OCI-LY3 (cell line): Measurements from ENCODE around the gene SAMD13.

Source experiments
- H2AFZ ChIP-seq: fragments of 200-600, 300-600 bp; shearing (Covaris generic); 2 replicates; pipeline ENCODE4 v1.6.0; 2014; ENCODE audit warnings: antibody characterized with exemption, low read depth, low read length
- H3K27ac ChIP-seq: fragments of 200-600, 300-600 bp; sonication (generic); 2 replicates; pipeline ENCODE4 v1.5.1; 2014; ENCODE audit warnings: mild to moderate bottlenecking, low read length, moderate library complexity, mixed read lengths
- H3K27me3 ChIP-seq: fragments of 200-600, 300-600 bp; sonication (generic); 2 replicates; pipeline ENCODE4 v1.6.1; 2014; ENCODE audit warnings: low read depth, low read length, mixed read lengths
- H3K36me3 ChIP-seq: fragments of 200-600, 300-600 bp; sonication (generic); replicated peaks from 2 replicates; pipeline ENCODE3; 2014; ENCODE audit warnings: low read depth, low read length, mixed read lengths
- H3K4me1 ChIP-seq: fragments of 300-600, 200-600 bp; sonication (generic); 2 replicates; pipeline ENCODE4 v1.6.1; 2014; ENCODE audit warnings: low read length, mixed read lengths
- H3K4me2 ChIP-seq: fragments of 200-600, 300-600 bp; sonication (generic); 2 replicates; pipeline ENCODE4 v1.6.1; 2014; ENCODE audit warnings: low read length, mixed read lengths
- H3K4me3 ChIP-seq: fragments of 300-600, 200-600 bp; sonication (generic); 2 replicates; pipeline ENCODE4 v1.5.1; 2014; ENCODE audit warnings: antibody characterized with exemption, mild to moderate bottlenecking, low read length, moderate library complexity
- H3K79me2 ChIP-seq: fragments of 300-600, 200-600 bp; shearing (Covaris generic); 2 replicates; pipeline ENCODE4 v1.6.1; 2014; ENCODE audit warnings: mild to moderate bottlenecking, low read length, mixed read lengths
- H3K9ac ChIP-seq: fragments of 300-600, 200-600 bp; shearing (Covaris generic); 2 replicates; pipeline ENCODE4 v1.6.0; 2014; ENCODE audit warnings: mild to moderate bottlenecking, low read length, moderate library complexity
- H3K9me3 ChIP-seq: fragments of 200-600, 300-600 bp; shearing (Covaris generic); 2 replicates; pipeline ENCODE4 v1.6.1; 2014; ENCODE audit warnings: low read length, mixed read lengths; ENCODE audit not compliant: insufficient read depth
- H4K20me1 ChIP-seq: fragments of 200-600, 300-600 bp; sonication (generic); 2 replicates; pipeline ENCODE4 v1.6.1; 2016; ENCODE audit warnings: low read length, mixed read lengths; ENCODE audit not compliant: insufficient read depth
- EZH2phosphoT487 ChIP-seq: fragments of 200-600 bp; shearing (Covaris generic); IDR thresholded peaks from 2 replicates; pipeline ENCODE4 v1.6.1; 2018; ENCODE audit warnings: antibody characterized with exemption, mixed run types, low read depth
- TF ChIP-seq, protein P1 (sequence below): fragments of 200-600, 300-600 bp; sonication (generic); IDR thresholded peaks from 2 replicates; pipeline ENCODE4 v1.5.1; 2014; ENCODE audit warnings: antibody characterized with exemption, low read length, low read depth

Gene SAMD13

GRCh38 chr1:84311296-84311695, 9.8 kb downstream of the SAMD13 start:
- no peaks in the 10 kb centered on the region for H3K9me3 ChIP-seq
- H3K27ac ChIP-seq = no peak overlapping the region
- H3K4me1 ChIP-seq = no peaks in the 10 kb centered on the region
- no peaks in the 10 kb centered on the region for H4K20me1 ChIP-seq
- H2AFZ ChIP-seq = no peak overlapping the region
- no peaks in the 10 kb centered on the region for H3K27me3 ChIP-seq
- TF ChIP-seq EZH2phosphoT487 = no peak
- TF ChIP-seq, protein P1, sequence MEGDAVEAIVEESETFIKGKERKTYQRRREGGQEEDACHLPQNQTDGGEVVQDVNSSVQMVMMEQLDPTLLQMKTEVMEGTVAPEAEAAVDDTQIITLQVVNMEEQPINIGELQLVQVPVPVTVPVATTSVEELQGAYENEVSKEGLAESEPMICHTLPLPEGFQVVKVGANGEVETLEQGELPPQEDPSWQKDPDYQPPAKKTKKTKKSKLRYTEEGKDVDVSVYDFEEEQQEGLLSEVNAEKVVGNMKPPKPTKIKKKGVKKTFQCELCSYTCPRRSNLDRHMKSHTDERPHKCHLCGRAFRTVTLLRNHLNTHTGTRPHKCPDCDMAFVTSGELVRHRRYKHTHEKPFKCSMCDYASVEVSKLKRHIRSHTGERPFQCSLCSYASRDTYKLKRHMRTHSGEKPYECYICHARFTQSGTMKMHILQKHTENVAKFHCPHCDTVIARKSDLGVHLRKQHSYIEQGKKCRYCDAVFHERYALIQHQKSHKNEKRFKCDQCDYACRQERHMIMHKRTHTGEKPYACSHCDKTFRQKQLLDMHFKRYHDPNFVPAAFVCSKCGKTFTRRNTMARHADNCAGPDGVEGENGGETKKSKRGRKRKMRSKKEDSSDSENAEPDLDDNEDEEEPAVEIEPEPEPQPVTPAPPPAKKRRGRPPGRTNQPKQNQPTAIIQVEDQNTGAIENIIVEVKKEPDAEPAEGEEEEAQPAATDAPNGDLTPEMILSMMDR = no peak
- H3K4me3 ChIP-seq = no peak overlapping the region
- no peak overlapping the region for H3K4me2 ChIP-seq
- no peak overlapping the region for H3K9ac ChIP-seq
- no peaks in the 10 kb centered on the region for H3K36me3 ChIP-seq
- H3K79me2 ChIP-seq = no peaks in the 10 kb centered on the region

- Histone ChIP-seq H2AFZ (no peak overlapping the region), H3K27ac (no peak overlapping the region), H3K9ac (no peak overlapping the region), H3K27me3 (no peaks in the 10 kb centered on the region), H3K36me3 (no peaks in the 10 kb centered on the region), H3K4me3 (no peak overlapping the region), H3K79me2 (no peaks in the 10 kb centered on the region), H3K9me3 (no peaks in the 10 kb centered on the region), H4K20me1 (no peaks in the 10 kb centered on the region), H3K4me2 (no peak overlapping the region), H3K4me1 (no peaks in the 10 kb centered on the region)
- no peak for TF ChIP-seq EZH2phosphoT487
- TF ChIP-seq, protein P1 = no peak
Measured at GRCh38 chr1:84319662-84320061, 18.2 kb downstream of the SAMD13 start.

GRCh38 chr1:84327830-84328229, 26.3 kb downstream of the SAMD13 start:
- Histone ChIP-seq H3K4me2 (no peak overlapping the region), H3K9me3 (no peaks in the 10 kb centered on the region), H3K27me3 (no peaks in the 10 kb centered on the region), H3K79me2 (no peaks in the 10 kb centered on the region), H2AFZ (no peak overlapping the region), H4K20me1 (no peaks in the 10 kb centered on the region), H3K27ac (no peak overlapping the region), H3K4me3 (no peak overlapping the region), H3K4me1 (no peaks in the 10 kb centered on the region), H3K36me3 (no peaks in the 10 kb centered on the region), H3K9ac (no peak overlapping the region)
- no peak for TF ChIP-seq EZH2phosphoT487
- TF ChIP-seq, protein P1 = no peak

DNA sequence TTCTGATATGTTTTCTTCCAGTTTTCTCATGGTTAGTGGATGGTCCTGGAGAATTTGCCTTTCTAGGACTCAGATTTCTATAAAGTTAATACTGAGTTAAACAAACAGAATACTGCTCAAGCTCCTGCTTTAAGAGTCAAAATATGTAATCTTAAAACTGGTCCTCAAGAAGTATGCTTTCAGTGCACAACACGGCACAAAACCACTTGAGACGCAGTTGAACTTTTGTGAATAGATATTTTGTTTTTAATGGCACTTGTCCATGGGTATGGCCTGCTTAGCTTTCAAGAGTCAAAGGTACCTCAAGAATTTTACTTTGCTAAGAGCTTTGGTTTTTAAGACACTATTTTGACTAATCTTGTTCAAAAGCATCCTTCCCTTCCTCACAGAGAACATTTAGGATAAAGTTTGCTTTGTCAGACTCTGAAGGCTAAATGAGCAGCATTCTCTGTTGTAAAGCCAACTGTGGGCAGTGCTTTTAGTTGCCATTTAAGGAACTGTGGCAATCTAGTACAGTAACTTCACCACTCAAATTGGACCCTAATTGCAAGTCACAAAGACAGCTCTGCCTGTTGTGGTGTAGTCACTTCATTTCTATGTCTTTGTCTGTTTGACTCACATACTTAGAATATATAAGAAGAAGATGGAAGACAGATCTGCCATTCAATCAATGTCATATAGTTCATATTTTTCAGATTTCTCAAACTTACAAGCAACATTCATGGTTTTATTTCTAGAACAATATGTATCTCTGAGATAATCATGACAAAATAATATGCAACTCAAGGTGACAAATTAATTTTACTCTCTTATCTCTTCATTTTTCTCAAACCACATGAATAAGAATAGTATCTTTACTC, 28.8 kb downstream of the SAMD13 start:
- H3K36me3 ChIP-seq = no peaks in the 10 kb centered on the region
- no peak overlapping the region for H3K4me2 ChIP-seq
- H3K4me1 ChIP-seq = no peaks in the 10 kb centered on the region
- TF ChIP-seq, protein P1 = no peak
- TF ChIP-seq EZH2phosphoT487 = no peak
- H2AFZ ChIP-seq = no peak overlapping the region
- H3K9me3 ChIP-seq = no peaks in the 10 kb centered on the region
- H3K79me2 ChIP-seq = no peaks in the 10 kb centered on the region
- no peaks in the 10 kb centered on the region for H3K27me3 ChIP-seq
- H3K9ac ChIP-seq = no peak overlapping the region
- no peak overlapping the region for H3K4me3 ChIP-seq
- no peaks in the 10 kb centered on the region for H4K20me1 ChIP-seq
- no peak overlapping the region for H3K27ac ChIP-seq
